Panc1 (cell line): ENCODE results near the gene CALHM1. TPM values are rescaled to one million over a fixed set of nuclear protein-coding genes. Genes with fewer than 3 reads are reported as not detected.

Experiments used
- ATAC-seq: fragments of 200-7000 bp; cut with Tn5 transposase; 2 replicates; pipeline ENCODE4 v1.9.1; 2020; ENCODE audit warnings: mild to moderate bottlenecking, moderate library complexity
- BruUV-seq: library from RNA; stranded (reverse); fragments of 400-500 nt; replicated peaks from 2 replicates; lab custom pipeline; 2021; lab: Mats Ljungman, UMichigan
- CTCF ChIA-PET: fragments of 300-600 bp; sonication (Branson Sonifier 250); formaldehyde crosslinking; loops from one replicate; lab custom pipeline; 2022; ENCODE audit warnings: antibody characterized with exemption; lab: Charles Lee
- POLR2A ChIA-PET: fragments of 300-600 bp; sonication (Branson Sonifier 250); formaldehyde crosslinking; loops from one replicate; lab custom pipeline; 2022; ENCODE audit warnings: antibody characterized with exemption; lab: Charles Lee
- DNase-seq: peaks from one replicate; pipeline ENCODE4 v3.0.0-alpha.2; 2010; ENCODE audit warnings: low read depth, low spot score
- H3K27ac ChIP-seq: 2 replicates; pipeline ENCODE4 v1.5.1; 2011; ENCODE audit warnings: mild to moderate bottlenecking, low read length, inconsistent platforms
- H3K27me3 ChIP-seq: fragments of 200-500 bp; sonication (Bioruptor generic); 2 replicates; pipeline ENCODE4 v1.6.0; 2014; ENCODE audit warnings: low read length, inconsistent platforms; ENCODE audit not compliant: control insufficient read depth, insufficient read depth
- H3K36me3 ChIP-seq: fragments of 200-500 bp; sonication (Bioruptor generic); 2 replicates; pipeline ENCODE4 v1.5.1; 2014; ENCODE audit warnings: inconsistent platforms, mild to moderate bottlenecking, low read length, moderate library complexity; ENCODE audit not compliant: control insufficient read depth, insufficient read depth
- H3K4me1 ChIP-seq: 2 replicates; pipeline ENCODE4 v1.5.1; 2011; ENCODE audit warnings: inconsistent platforms, mild to moderate bottlenecking, low read length, moderate library complexity; ENCODE audit not compliant: control insufficient read depth, insufficient read depth
- H3K4me3 ChIP-seq, 2 experiments: 2 replicates each; pipeline ENCODE4 v1.5.1; 2011 to 2012; ENCODE audit warnings: low read depth in 2 of 2, low read length in 2 of 2, mild to moderate bottlenecking in 2 of 2, inconsistent platforms in 1 of 2, moderate library complexity in 1 of 2
- H3K9me3 ChIP-seq: fragments of 200-500 bp; sonication (Bioruptor generic); 2 replicates; pipeline ENCODE4 v1.5.1; 2014; ENCODE audit warnings: low read depth, mild to moderate bottlenecking, inconsistent platforms, low read length, moderate library complexity; ENCODE audit not compliant: control insufficient read depth, insufficient read depth
- POLR2AphosphoS5 ChIP-seq: IDR thresholded peaks from 2 replicates; pipeline ENCODE4 v1.6.1; 2012; ENCODE audit warnings: mild to moderate bottlenecking, low read depth, low read length, moderate library complexity
- REST ChIP-seq, 2 experiments: IDR thresholded peaks; 2 replicates each; pipeline ENCODE4 v1.6.1; 2011 to 2012; ENCODE audit warnings: low read depth in 2 of 2, control low read depth in 1 of 2, low read length in 1 of 2, mild to moderate bottlenecking in 1 of 2, moderate library complexity in 1 of 2; ENCODE audit not compliant: insufficient read depth in 1 of 2
- SIN3A ChIP-seq: IDR thresholded peaks from 2 replicates; pipeline ENCODE4 v1.6.1; 2012; ENCODE audit warnings: low read depth, mild to moderate bottlenecking, low read length, moderate library complexity, borderline replicate concordance; ENCODE audit not compliant: insufficient read depth
- TCF7L2 ChIP-seq: IDR thresholded peaks from 2 replicates; pipeline ENCODE4 v1.6.1; 2011; ENCODE audit warnings: mild to moderate bottlenecking, low read depth, low read length, inconsistent platforms
- in situ Hi-C: cut with HindIII; loops from 2 replicates; pipeline ENCODE4 v1.10.0; 2016; ENCODE audit warnings: low sequenced_read_pairs, low pct_unique_long_range_greater_than_20kb
- intact Hi-C: fragments of 100-400 bp; cut with micrococcal nuclease; formaldehyde crosslinking; loops from one replicate; pipeline ENCODE4 v1.10.0; 2022; ENCODE audit not compliant: unreplicated experiment
- total RNA-seq: library from RNA; stranded (reverse); gene quantifications from one replicate; pipeline ENCODE4 v1.2.1, GENCODE V29; 2021; ENCODE audit not compliant: unreplicated experiment
- TF ChIP-seq, protein P1 (sequence below): fragments of 450-650 bp; IDR thresholded peaks from 2 replicates; pipeline ENCODE4 v1.5.1; 2017; ENCODE audit warnings: mild to moderate bottlenecking

Gene CALHM1
- total RNA-seq, 1 experiment from 2014 or later, result not detected

DNA sequence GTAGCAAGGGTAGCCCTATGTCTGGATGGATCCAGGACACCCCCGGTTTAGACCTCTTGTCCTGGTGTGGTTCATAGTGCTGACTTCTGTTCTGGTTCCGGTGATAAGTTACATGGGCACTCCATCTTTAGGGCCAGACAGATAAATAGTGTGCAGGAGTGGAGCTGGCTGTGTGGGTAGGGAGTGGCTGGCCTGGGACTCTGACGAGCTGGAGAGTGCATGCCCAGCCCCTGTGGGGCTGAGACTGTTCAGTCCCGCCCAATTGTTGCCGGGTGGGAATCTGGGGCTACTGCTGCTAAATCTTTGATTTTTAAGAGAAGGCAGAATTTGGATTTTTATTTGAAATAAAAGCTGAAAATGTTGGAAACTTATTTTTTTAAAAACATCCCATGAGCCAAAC, 35.0 kb downstream of the CALHM1 start:
- H3K4me3 ChIP-seq, result no peak overlapping the region
- ChIA-PET POLR2A (no interaction called here), CTCF (no interaction called here)
- no peaks in the 10 kb centered on the region for H3K9me3 ChIP-seq
- BruUV-seq, result no TSS peak
- TF ChIP-seq, protein P1, sequence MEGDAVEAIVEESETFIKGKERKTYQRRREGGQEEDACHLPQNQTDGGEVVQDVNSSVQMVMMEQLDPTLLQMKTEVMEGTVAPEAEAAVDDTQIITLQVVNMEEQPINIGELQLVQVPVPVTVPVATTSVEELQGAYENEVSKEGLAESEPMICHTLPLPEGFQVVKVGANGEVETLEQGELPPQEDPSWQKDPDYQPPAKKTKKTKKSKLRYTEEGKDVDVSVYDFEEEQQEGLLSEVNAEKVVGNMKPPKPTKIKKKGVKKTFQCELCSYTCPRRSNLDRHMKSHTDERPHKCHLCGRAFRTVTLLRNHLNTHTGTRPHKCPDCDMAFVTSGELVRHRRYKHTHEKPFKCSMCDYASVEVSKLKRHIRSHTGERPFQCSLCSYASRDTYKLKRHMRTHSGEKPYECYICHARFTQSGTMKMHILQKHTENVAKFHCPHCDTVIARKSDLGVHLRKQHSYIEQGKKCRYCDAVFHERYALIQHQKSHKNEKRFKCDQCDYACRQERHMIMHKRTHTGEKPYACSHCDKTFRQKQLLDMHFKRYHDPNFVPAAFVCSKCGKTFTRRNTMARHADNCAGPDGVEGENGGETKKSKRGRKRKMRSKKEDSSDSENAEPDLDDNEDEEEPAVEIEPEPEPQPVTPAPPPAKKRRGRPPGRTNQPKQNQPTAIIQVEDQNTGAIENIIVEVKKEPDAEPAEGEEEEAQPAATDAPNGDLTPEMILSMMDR, result no peak
- no peak for TF ChIP-seq SIN3A
- TF ChIP-seq TCF7L2, result no peak
- TF ChIP-seq POLR2AphosphoS5, result no peak
- no peak for ATAC-seq
- intact Hi-C loops, result no loop called here
- no peak overlapping the region for H3K27ac ChIP-seq
- DNase-seq, result no peak
- no peaks in the 10 kb centered on the region for H3K27me3 ChIP-seq
- no peaks in the 10 kb centered on the region for H3K4me1 ChIP-seq
- in situ Hi-C loops, result no loop called here
- peaks cover 66% of the 10 kb centered on the region for H3K36me3 ChIP-seq

DNA sequence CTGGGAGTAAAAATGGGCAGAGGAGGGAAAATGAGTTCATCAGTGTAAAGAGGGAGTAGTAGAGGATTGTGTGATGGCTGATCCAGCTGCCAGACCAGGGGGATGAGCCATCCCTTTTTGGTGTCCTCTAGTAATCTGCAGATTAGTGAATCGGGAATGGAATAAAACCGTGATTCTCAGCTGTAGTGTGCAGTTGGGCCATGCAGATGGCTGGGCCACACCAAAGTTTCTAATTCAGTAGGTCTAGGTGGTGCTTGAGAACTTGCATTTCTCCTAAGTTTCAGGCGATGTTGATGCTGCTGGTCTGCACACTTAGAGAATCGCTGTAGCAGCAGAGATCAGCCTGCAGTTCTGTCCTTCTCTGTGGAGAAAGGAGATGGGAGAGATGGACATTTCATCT, 39.6 kb downstream of the CALHM1 start:
- H3K27me3 ChIP-seq, result no peaks in the 10 kb centered on the region
- no peak for TF ChIP-seq REST (IDR thresholded peaks at IDR 0.05; ENCODE audit: insufficient read depth in 1 of 2, low read depth in 2 of 2, low read length in 1 of 2)
- no peak for TF ChIP-seq POLR2AphosphoS5
- TF ChIP-seq TCF7L2, result no peak
- TF ChIP-seq SIN3A, result no peak
- TF ChIP-seq, protein P1, result no peak
- H3K4me3 ChIP-seq, result no peak overlapping the region
- no TSS peak for BruUV-seq
- H3K27ac ChIP-seq, result no peak overlapping the region
- peaks cover 70% of the 10 kb centered on the region for H3K36me3 ChIP-seq
- ATAC-seq (no peak), DNase-seq (no peak)
- H3K9me3 ChIP-seq, result no peaks in the 10 kb centered on the region
- ChIA-PET POLR2A (no interaction called here), CTCF (no interaction called here)
- in situ Hi-C loops (no loop called here), intact Hi-C loops (no loop called here)
- H3K4me1 ChIP-seq, result no peaks in the 10 kb centered on the region
